ENCODE results near the gene PCP4. TPM values are rescaled to one million over a fixed set of nuclear protein-coding genes. Genes with fewer than 3 reads are reported as not detected.

PCP4 gene
- total and polyA plus RNA-seq, 2 donors from 2014 or later = 26.9 to 69.4 TPM

- no peak overlapping the region for H3K4me3 ChIP-seq (ENCODE audit: low read length in 3 of 3)
- H3K27ac ChIP-seq (ENCODE audit: low read depth in 2 of 2, low read length in 2 of 2) = no peak overlapping the region
- no peaks in the 10 kb centered on the region for H3K9me3 ChIP-seq (ENCODE audit: control insufficient read depth in 2 of 3, insufficient read depth in 1 of 3, low read length in 3 of 3)
- FAIRE-seq (no peak), DNase-seq (no peak)
- H3K27me3 ChIP-seq (ENCODE audit: control insufficient read depth, insufficient read depth, low read length) = no peaks in the 10 kb centered on the region
- no peaks in the 10 kb centered on the region for H3K36me3 ChIP-seq (ENCODE audit: control insufficient read depth in 2 of 3, insufficient read depth in 3 of 3, low read length in 3 of 3)
- intact Hi-C loops (cut with DNase I) = no loop called here
- H3K4me1 ChIP-seq (ENCODE audit: control insufficient read depth in 2 of 3, insufficient read depth in 2 of 3, low read depth in 1 of 3, low read length in 3 of 3) = no peaks in the 10 kb centered on the region
- H3K9ac ChIP-seq (ENCODE audit: low read length in 3 of 3) = no peak overlapping the region
- TF ChIP-seq, protein P1, sequence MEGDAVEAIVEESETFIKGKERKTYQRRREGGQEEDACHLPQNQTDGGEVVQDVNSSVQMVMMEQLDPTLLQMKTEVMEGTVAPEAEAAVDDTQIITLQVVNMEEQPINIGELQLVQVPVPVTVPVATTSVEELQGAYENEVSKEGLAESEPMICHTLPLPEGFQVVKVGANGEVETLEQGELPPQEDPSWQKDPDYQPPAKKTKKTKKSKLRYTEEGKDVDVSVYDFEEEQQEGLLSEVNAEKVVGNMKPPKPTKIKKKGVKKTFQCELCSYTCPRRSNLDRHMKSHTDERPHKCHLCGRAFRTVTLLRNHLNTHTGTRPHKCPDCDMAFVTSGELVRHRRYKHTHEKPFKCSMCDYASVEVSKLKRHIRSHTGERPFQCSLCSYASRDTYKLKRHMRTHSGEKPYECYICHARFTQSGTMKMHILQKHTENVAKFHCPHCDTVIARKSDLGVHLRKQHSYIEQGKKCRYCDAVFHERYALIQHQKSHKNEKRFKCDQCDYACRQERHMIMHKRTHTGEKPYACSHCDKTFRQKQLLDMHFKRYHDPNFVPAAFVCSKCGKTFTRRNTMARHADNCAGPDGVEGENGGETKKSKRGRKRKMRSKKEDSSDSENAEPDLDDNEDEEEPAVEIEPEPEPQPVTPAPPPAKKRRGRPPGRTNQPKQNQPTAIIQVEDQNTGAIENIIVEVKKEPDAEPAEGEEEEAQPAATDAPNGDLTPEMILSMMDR (IDR thresholded peaks at IDR 0.05; ENCODE audit: borderline replicate concordance, extremely low read depth, insufficient read depth) = no peak
Observed at GRCh38 chr21:39934895-39935294, 67.7 kb downstream of the PCP4 start.

DNA sequence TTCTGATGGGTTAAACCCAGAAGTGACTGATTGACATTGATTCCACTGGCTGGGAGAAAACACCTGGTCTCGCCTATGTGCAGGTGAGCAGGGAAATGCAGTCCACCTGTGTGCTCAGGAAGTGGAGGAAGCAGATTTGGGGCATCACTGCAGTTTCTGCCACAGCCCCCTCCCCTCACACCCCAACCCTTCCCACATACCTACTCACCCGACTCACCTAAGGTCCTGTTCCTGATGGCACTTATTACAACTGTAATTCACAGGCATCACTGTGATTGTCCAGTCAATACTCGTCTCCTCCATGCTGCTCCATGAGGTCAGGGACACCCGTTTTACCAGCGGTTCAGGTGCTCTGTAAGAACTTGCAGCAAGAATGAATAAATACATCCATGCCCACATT is 68.5 kb downstream of the PCP4 start:
- no peak for FAIRE-seq
- Histone ChIP-seq H3K9me3 (ENCODE audit: control insufficient read depth in 2 of 3, insufficient read depth in 1 of 3, low read length in 3 of 3) (no peaks in the 10 kb centered on the region), H3K27ac (ENCODE audit: low read depth in 2 of 2, low read length in 2 of 2) (no peak overlapping the region), H3K27me3 (ENCODE audit: control insufficient read depth, insufficient read depth, low read length) (no peaks in the 10 kb centered on the region), H3K4me3 (ENCODE audit: low read length in 3 of 3) (no peak overlapping the region), H3K4me1 (ENCODE audit: control insufficient read depth in 2 of 3, insufficient read depth in 2 of 3, low read depth in 1 of 3, low read length in 3 of 3) (no peaks in the 10 kb centered on the region), H3K36me3 (ENCODE audit: control insufficient read depth in 2 of 3, insufficient read depth in 3 of 3, low read length in 3 of 3) (no peaks in the 10 kb centered on the region), H3K9ac (ENCODE audit: low read length in 3 of 3) (no peak overlapping the region)
- TF ChIP-seq, protein P1 (IDR thresholded peaks at IDR 0.05; ENCODE audit: borderline replicate concordance, extremely low read depth, insufficient read depth) = no peak
- intact Hi-C loops (cut with DNase I) = no loop called here
- no peak for DNase-seq

- intact Hi-C loops (cut with DNase I) = no loop called here
Observed at GRCh38 chr21:39938086-39938625, 70.9 kb downstream of the PCP4 start.

More at GRCh38 chr21:39938086-39938625, 70.9 kb downstream of the PCP4 start:
- H3K27me3 ChIP-seq (ENCODE audit: control insufficient read depth, insufficient read depth, low read length) = no peaks in the 10 kb centered on the region
- no peak overlapping the region for H3K4me3 ChIP-seq (ENCODE audit: low read length in 3 of 3)
- H3K9me3 ChIP-seq (ENCODE audit: control insufficient read depth in 2 of 3, insufficient read depth in 1 of 3, low read length in 3 of 3) = no peaks in the 10 kb centered on the region
- no peaks in the 10 kb centered on the region for H3K4me1 ChIP-seq (ENCODE audit: control insufficient read depth in 2 of 3, insufficient read depth in 2 of 3, low read depth in 1 of 3, low read length in 3 of 3)
- no peaks in the 10 kb centered on the region for H3K36me3 ChIP-seq (ENCODE audit: control insufficient read depth in 2 of 3, insufficient read depth in 3 of 3, low read length in 3 of 3)
- no peak overlapping the region for H3K9ac ChIP-seq (ENCODE audit: low read length in 3 of 3)
- FAIRE-seq (no peak), DNase-seq (peak in 1 of 5 donors; percentile 32)
- TF ChIP-seq, protein P1 (IDR thresholded peaks at IDR 0.05; ENCODE audit: borderline replicate concordance, extremely low read depth, insufficient read depth) = no peak
- H3K27ac ChIP-seq (ENCODE audit: low read depth in 2 of 2, low read length in 2 of 2) = no peak overlapping the region

Measured in kidney (tissue), 14 donors.